ENCODE data around the gene FBXL16.
A peak's percentile ranks its signal among the peaks of the same experiment; 100 is the strongest.

The FBXL16 gene

DNA sequence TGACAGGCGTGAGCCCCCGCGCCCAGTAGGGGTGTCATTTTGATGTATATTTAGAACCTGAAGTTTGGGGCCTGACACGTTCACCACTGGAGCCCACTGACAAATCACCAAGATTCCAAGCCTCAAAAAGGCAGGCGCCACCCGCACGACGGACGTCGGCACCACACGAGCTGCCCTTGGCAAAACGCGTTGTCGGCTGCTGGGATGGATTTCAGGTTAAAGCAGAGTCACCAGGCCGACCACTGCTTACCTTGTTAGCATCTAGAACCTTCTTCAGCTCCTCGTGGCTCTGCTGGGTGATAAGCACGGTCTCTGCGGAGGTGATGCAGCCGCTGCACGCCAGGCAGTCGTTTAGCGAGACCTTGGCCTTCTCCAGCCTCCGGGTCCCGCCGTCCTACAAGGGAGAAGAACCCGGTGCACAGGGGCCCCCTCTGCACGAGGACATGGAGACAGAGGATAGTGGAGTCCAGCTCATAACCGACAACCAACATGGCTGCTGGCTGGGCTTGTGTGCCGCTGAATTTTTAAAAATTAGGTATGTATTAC is 31.4 kb upstream of the FBXL16 start:
- Histone ChIP-seq H3K9me3 (ENCODE audit: control insufficient read depth, insufficient read depth, low read length) (no peaks in the 10 kb centered on the region), H3K79me2 (ENCODE audit: control insufficient read depth, low read length) (peaks cover 44% of the 10 kb centered on the region), H3K36me3 (ENCODE audit: control insufficient read depth, low read length) (peaks cover 78% of the 10 kb centered on the region), H3K4me2 (ENCODE audit: low read length) (peak overlapping the region; percentile 100), H3K27me3 (ENCODE audit: control insufficient read depth, low read length) (no peaks in the 10 kb centered on the region), H4K20me1 (ENCODE audit: control insufficient read depth, insufficient read depth, low read depth, low read length) (no peaks in the 10 kb centered on the region), H3K27ac (ENCODE audit: low read depth, low read length) (peak overlapping the region; percentile 100), H3K4me1 (ENCODE audit: control insufficient read depth, low read length) (peaks cover 74% of the 10 kb centered on the region), H3F3A (ENCODE audit: control insufficient read depth, insufficient read depth) (peaks cover 15% of the 10 kb centered on the region), H3K4me3 (ENCODE audit: low read length) (peak overlapping the region; percentile 96), H3K9me2 (replicated peaks; ENCODE audit: control insufficient read depth, low read length) (no peaks in the 10 kb centered on the region)
- no peak for TF ChIP-seq EZH2phosphoT487 (IDR thresholded peaks at IDR 0.05; ENCODE audit: borderline replicate concordance, low read length)
- TF ChIP-seq, protein P1, sequence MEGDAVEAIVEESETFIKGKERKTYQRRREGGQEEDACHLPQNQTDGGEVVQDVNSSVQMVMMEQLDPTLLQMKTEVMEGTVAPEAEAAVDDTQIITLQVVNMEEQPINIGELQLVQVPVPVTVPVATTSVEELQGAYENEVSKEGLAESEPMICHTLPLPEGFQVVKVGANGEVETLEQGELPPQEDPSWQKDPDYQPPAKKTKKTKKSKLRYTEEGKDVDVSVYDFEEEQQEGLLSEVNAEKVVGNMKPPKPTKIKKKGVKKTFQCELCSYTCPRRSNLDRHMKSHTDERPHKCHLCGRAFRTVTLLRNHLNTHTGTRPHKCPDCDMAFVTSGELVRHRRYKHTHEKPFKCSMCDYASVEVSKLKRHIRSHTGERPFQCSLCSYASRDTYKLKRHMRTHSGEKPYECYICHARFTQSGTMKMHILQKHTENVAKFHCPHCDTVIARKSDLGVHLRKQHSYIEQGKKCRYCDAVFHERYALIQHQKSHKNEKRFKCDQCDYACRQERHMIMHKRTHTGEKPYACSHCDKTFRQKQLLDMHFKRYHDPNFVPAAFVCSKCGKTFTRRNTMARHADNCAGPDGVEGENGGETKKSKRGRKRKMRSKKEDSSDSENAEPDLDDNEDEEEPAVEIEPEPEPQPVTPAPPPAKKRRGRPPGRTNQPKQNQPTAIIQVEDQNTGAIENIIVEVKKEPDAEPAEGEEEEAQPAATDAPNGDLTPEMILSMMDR (IDR thresholded peaks at IDR 0.05; ENCODE audit: low read depth, low read length, poor library complexity, severe bottlenecking): no peak

DNA sequence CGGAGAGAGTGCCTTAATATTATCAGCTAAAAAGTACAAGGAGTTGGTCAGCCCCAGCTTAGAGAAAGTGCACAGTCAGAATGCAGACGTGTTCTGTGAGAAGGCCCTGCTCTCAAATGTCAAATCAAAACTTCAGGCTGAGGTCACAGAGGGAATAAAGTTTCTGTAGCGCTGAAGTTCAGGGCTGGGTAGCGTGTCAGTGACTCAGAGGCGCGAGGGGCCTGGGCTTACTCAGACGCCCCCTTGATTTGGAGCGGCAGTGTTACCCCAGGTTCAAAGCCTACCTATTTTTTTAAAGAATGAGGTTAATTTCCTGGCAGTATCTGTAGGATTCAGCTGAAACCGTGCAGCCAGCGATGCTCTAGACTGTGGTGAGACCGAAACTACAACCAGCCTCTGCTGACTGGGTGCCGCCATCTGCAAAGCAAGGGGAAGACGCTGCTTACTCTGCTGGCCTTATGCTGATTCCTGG is 30.4 kb upstream of the FBXL16 start:
- Histone ChIP-seq H3K79me2 (ENCODE audit: control insufficient read depth, low read length) (peaks cover 44% of the 10 kb centered on the region), H3K4me3 (ENCODE audit: low read length) (peak overlapping the region; percentile 96), H3F3A (ENCODE audit: control insufficient read depth, insufficient read depth) (peaks cover 15% of the 10 kb centered on the region), H3K9me2 (replicated peaks; ENCODE audit: control insufficient read depth, low read length) (no peaks in the 10 kb centered on the region), H3K36me3 (ENCODE audit: control insufficient read depth, low read length) (peaks cover 87% of the 10 kb centered on the region), H4K20me1 (ENCODE audit: control insufficient read depth, insufficient read depth, low read depth, low read length) (no peaks in the 10 kb centered on the region), H3K4me1 (ENCODE audit: control insufficient read depth, low read length) (peaks cover 77% of the 10 kb centered on the region), H3K27me3 (ENCODE audit: control insufficient read depth, low read length) (no peaks in the 10 kb centered on the region), H3K27ac (ENCODE audit: low read depth, low read length) (peak overlapping the region; percentile 100), H3K9me3 (ENCODE audit: control insufficient read depth, insufficient read depth, low read length) (no peaks in the 10 kb centered on the region), H3K4me2 (ENCODE audit: low read length) (peak overlapping the region; percentile 100)
- TF ChIP-seq, protein P1 (IDR thresholded peaks at IDR 0.05; ENCODE audit: low read depth, low read length, poor library complexity, severe bottlenecking): no peak
- no peak for TF ChIP-seq EZH2phosphoT487 (IDR thresholded peaks at IDR 0.05; ENCODE audit: borderline replicate concordance, low read length)

DNA sequence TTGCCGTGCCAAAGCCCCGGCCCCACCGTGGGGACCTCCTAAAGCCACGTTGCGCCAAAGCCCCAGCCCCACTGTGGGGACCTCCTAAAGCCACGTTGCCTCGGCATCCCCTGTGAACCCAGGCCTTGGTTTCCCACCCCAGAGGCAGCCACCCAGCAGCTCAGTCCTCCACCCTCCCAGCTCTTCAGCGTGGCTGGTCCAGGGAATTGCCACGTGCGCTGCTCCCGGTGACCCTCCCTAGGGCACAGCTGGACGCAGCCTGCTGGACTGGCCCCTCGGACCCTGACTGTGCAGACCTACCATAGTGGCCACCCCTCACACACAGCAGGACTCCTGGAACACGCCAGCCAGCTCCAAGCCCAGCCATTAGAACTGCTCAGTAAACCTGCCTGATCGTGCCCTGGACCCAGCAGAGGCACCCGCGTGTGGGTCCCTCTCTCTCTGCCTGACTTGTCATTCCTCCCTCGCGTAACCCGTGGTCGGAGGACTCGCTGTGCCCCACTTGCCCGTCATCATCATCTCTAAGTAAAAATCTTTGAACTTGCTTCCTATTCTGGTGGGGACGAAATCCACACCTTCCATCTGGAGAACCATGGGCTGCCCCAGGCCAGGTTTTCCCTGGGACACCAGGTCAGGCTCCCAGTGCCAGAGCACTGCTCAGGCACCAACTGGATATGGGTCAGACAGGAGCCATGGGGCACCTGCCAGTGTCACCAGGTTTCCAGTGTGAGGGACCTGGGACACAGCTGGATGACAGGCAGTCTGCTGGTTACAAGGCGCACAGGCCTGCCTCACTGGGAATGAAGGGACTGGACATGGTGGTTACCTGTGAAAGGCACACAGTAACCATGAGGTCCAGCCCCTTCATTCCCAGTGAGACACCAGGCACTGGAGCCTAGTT is 29.6 kb upstream of the FBXL16 start:
- Histone ChIP-seq H3K4me1 (ENCODE audit: control insufficient read depth, low read length) (peaks cover 78% of the 10 kb centered on the region), H3K9me2 (replicated peaks; ENCODE audit: control insufficient read depth, low read length) (no peaks in the 10 kb centered on the region), H4K20me1 (ENCODE audit: control insufficient read depth, insufficient read depth, low read depth, low read length) (no peaks in the 10 kb centered on the region), H3K79me2 (ENCODE audit: control insufficient read depth, low read length) (peaks cover 39% of the 10 kb centered on the region), H3K27ac (ENCODE audit: low read depth, low read length) (peak overlapping the region; percentile 100), H3K9me3 (ENCODE audit: control insufficient read depth, insufficient read depth, low read length) (no peaks in the 10 kb centered on the region), H3F3A (ENCODE audit: control insufficient read depth, insufficient read depth) (peaks cover 15% of the 10 kb centered on the region), H3K4me3 (ENCODE audit: low read length) (0 out of 2 replicates have a peak overlapping the region, but pooled peaks have one; percentile 96), H3K36me3 (ENCODE audit: control insufficient read depth, low read length) (peaks cover 90% of the 10 kb centered on the region), H3K27me3 (ENCODE audit: control insufficient read depth, low read length) (no peaks in the 10 kb centered on the region), H3K4me2 (ENCODE audit: low read length) (peak overlapping the region; percentile 100)
- TF ChIP-seq EZH2phosphoT487 (IDR thresholded peaks at IDR 0.05; ENCODE audit: borderline replicate concordance, low read length): no peak
- TF ChIP-seq, protein P1 (IDR thresholded peaks at IDR 0.05; ENCODE audit: low read depth, low read length, poor library complexity, severe bottlenecking): no peak
